LoVo (cell line): ENCODE measurements around the gene GULP1.

Source experiments
- DNase-seq: peaks from one replicate; pipeline ENCODE4 v3.0.0-alpha.2; 2016; ENCODE audit warnings: low spot score

GULP1 gene

GRCh38 chr2:188292348-188293239 lies 920 bp downstream of the GULP1 start:
- peak; percentile 91 for DNase-seq

- DNase-seq = peak; percentile 89
Measured at GRCh38 chr2:188293601-188294351, 2.1 kb downstream of the GULP1 start.

- no peak for DNase-seq
Measured at GRCh38 chr2:188294352-188294926, 2.8 kb downstream of the GULP1 start.

DNA sequence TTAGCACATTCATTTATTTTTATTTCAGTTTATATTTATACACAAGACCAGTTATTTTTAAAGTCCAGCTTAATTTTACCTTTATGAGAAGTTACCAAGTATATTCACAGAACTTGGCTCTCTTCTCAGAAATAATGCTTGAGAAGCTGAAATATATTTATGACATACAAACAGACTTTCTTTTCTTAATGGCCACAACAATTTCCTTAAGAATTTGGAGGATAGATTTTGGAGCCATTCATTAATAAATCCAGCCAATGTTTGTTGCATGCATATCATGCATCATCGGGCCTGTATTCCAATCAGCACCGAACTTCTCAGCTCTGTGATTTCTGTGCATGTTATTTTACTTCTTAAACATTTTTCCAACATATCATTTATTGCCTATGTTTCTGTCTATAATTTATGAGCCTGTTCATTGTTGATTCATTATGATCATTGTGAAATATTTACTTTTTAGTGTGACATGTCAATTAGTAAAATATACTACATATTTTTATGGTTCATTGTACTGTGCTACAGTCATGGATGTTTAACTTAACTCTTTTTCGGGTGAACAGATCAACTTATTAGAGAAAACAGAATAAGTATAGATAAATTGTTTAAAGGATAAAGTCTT lies 3.5 kb downstream of the GULP1 start:
- no peak for DNase-seq

- DNase-seq = no peak
Measured at GRCh38 chr2:188297978-188298377, 6.3 kb downstream of the GULP1 start.

DNA sequence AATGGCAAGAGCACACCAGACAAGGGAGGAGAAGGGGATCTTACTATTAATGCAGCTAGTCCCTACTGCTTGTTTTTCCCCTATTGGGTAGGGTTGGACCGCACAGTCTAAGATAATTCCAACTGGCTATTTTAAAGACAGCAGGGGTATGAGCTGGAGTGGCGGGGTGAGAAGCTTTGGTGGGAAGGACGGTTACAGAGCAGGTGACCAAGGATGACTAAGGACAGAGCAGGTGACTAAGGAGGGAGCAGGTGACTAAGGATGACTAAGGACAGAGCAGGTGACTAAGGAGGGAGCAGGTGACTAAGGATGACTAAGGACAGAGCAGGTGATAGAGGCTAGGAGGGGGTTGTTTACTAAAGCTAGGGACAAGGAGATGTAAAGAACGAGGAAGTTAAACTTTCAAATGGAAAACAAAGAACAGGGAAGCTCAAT lies 7.3 kb downstream of the GULP1 start:
- DNase-seq = peak; percentile 69

DNA sequence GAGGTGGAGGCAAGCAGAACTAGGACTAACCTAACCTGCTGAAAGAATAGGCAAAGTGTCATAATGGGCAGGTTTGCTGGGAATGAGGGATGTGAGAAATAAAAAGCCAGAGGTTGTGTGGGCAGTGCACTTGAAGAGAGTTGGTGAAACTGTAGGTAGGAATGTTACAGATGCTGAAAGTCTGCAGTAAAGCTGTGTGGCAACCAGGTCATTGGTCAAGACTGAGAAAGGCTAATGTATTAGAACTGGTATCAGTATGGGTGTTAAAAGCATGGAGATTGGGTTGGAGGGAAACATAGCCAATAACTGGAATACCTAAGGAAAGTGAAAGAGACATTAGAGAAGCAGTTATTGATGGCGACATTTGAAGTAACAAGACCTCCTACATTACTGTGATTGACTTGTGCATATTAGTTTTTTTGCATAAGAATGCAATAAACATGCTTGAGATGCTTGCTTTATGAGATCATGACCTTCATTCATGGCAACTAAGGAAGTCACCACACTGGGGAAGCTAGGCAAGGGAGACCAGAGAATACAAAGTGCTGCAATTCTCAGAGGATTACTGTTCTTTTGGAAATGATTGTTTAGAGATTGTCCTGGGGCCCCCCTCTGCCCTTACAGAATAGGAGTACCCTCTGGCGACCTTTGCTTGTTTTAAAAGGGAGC lies 11.8 kb downstream of the GULP1 start:
- peak; percentile 27 for DNase-seq

DNA sequence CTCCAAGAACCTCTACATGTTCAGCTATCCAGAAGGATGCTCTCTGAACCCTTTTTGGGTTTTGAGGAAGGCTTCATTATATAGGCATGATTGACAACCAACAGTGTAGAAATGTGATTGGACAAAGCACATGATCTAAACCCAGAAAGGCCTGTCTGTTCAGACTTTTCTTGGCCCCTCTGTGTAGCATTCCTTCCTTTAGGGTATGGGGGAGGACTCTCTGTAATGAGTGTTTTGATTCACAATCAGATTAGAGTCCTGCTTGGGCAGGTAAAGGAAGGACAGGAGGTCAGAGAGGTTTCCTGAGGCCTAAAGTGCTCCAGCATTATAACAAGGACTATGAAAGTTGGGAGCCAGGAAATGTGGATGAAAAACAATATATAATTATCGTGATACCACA lies 13.6 kb downstream of the GULP1 start:
- no peak for DNase-seq

DNA sequence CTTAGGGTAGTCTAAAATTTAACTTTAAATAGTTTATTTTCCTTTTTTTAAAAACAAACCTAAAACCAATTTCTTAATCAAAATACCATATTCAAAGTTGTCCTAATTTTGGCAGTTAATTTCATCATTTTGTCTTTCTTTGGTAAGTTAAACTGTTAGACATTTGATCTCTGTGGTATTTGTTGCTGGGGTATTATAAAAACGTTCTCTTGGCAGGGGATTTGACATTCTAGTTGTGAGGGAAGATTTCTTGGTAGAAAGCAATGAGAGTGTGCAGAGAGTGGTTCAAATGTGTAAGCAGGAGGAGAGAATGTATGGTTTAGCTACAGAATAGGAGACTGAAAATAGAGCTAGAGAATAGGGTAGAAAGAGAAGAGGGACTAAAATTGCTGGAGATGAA lies 14.6 kb downstream of the GULP1 start:
- DNase-seq = no peak

DNA sequence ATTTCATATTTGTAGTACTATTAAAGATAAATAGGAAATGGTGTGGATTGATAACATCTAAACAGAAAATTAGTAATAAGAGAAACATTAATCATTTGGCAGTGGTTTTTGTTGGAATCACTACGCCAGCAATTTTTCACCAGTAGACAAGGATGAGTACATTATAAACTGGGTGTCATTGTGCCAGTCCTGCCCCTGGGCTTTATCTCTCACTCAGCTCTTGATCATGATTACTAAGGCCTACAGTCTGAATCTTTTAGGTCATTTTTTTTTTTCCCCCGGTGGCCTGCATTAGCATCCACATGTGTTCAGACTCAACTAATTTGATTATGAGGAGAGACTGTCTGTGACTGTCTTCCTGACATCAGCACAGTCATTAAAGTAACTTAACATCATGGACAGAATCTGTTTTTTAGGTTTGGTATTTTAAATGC lies 16.2 kb downstream of the GULP1 start:
- no peak for DNase-seq

- no peak for DNase-seq
Measured at GRCh38 chr2:188308483-188308882, 16.8 kb downstream of the GULP1 start.

- DNase-seq = no peak
Measured at GRCh38 chr2:188309364-188309763, 17.7 kb downstream of the GULP1 start.

DNA sequence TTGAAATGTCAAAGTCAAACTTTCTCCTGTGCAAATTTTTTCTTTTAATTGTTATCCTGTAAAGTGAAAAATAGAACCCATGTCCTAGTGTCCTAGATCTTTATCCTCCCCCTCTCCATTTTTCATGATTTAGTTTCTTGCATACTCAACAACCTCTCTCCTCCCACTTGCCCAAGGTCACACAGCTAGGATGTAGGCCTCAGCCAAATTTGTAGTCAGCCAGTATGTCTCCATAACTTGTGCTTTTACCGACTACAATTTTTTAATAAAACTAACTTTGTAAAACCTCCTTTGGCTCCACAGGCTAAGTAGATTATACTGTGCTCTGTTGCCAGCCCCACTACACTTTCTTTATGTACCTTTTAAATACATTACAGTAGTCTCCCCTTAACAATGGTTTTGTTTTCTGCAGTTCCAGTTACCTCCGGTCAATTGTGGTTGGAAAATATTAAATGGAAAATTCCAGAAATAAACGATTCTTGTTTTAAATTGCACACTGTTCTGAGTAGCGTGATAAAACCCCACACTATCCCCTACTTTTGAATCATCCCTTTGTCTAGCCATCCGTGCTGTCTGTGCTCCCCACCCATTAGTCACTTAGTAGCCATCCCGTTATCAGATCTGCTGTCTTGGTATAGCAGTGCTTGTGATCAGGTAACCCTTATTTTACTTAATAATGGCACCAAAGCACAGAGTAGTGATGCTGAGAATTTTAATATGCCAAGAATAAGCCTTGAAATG lies 22.8 kb downstream of the GULP1 start:
- DNase-seq = no peak

DNA sequence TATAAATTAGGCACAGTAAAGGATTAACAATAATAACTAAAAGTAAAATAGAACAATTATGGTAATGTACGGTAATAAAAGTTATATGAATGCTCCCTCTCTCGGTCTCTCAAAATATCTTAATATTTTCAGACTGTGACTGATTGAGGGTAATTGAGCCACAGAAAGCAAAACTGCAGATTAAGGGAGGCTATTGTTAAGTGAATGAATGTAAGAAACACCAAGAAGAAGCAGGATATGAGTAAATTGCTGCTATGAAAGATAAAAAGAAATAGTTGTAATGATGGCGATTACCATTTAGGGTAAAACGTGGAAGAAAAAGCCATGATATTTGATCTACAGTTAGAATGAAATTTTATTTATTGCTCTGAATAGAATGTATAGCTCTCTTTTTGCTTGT lies 24.1 kb downstream of the GULP1 start:
- DNase-seq = no peak

DNA sequence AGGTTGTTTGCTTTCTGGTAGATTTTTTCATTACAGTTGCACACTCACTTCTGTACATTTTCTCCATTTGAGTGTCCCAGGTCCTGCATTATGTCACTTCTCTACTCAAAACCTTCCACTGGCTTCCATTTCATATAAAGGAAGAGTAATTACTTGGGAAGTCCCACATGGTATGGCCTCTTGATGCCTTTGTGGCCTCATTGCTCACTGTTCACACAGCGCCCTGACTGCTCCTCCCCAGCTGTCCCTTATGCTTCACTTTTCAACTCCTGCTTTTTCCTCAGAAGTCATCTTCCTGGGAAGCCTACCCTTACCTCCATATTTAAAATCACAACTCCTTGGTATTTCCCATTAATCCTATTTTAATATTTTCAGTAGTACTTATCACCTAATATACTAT lies 24.7 kb downstream of the GULP1 start:
- DNase-seq = no peak

- DNase-seq = no peak
Measured at GRCh38 chr2:188316791-188317423, 25.2 kb downstream of the GULP1 start.

- peak; percentile 75 for DNase-seq
Measured at GRCh38 chr2:188318161-188318749, 26.6 kb downstream of the GULP1 start.

DNA sequence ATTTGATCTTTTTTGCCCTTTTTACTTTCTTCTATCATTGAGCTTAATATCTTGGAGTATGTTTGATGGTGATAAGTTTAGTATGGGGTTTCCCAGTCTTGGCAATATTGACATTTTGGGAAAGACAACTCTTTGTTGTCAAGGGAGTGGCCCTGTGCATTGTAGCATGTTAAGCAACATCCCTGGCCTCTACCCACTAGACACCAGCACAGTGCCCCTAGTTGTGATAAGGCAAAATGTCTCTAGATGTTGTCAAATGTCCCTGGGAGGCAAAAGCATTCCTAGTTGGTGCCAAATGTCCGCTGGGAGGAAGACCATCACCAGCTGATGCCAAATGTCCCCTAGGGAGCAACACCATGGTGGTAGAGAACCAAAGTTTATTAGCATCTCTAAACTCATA lies 28.2 kb downstream of the GULP1 start:
- DNase-seq = no peak

DNA sequence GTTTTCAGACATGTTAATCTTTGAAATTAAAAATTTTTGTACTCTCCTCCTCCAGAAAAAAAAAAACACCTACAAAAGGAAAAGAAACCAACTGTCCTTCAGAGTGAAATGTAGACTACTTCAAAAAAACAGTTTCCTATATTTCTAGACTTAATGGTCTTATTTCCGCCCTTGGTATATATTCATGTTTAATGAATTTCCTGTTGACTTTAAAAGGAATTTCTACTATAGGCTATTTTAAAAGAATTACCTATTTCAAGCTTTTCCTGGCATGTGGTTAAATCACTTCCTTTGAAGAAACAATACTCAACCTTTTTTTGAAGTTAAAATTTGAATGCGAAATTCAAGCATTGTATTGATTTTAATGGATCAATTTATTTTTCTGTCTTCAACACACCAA lies 29.2 kb downstream of the GULP1 start:
- DNase-seq = no peak
